SJCRH30 (cell line): ENCODE results near the gene ARHGEF3. TPM values are rescaled to one million over a fixed set of nuclear protein-coding genes. Genes with fewer than 3 reads are reported as not detected.

ENCODE experiments used
- DNase-seq, 2 experiments: peaks; one replicate each; pipeline ENCODE4 v3.0.0-alpha.2; 2015 to 2020
- H3K27ac ChIP-seq: fragments of 250-450 bp; sonication (Bioruptor Pico); 2 replicates; pipeline ENCODE4 v1.5.1; 2020; ENCODE audit warnings: mild to moderate bottlenecking, moderate library complexity
- H3K27me3 ChIP-seq: fragments of 250-450 bp; sonication (Bioruptor Pico); 2 replicates; pipeline ENCODE4 v1.5.1; 2020; ENCODE audit warnings: mild to moderate bottlenecking, moderate library complexity
- H3K36me3 ChIP-seq: fragments of 250-450 bp; sonication (Bioruptor Pico); 2 replicates; pipeline ENCODE4 v1.5.1; 2020; ENCODE audit warnings: mild to moderate bottlenecking, moderate library complexity
- H3K4me1 ChIP-seq: fragments of 250-450 bp; sonication (Bioruptor Pico); 2 replicates; pipeline ENCODE4 v1.5.1; 2020; ENCODE audit warnings: mild to moderate bottlenecking, moderate library complexity
- H3K4me3 ChIP-seq: fragments of 250-450 bp; sonication (Bioruptor Pico); 2 replicates; pipeline ENCODE4 v1.5.1; 2020; ENCODE audit warnings: mild to moderate bottlenecking, moderate library complexity
- H3K9me3 ChIP-seq: fragments of 250-450 bp; sonication (Bioruptor Pico); replicated peaks from 2 replicates; pipeline ENCODE4 v1.5.1; 2020; ENCODE audit warnings: mild to moderate bottlenecking, moderate library complexity
- total RNA-seq: library from RNA; depleted of rRNA; stranded (reverse); fragments of >200 nt; shearing (Covaris generic); gene quantifications from 2 replicates; pipeline ENCODE4 v1.2.3, GENCODE V29; 2014

Gene ARHGEF3
- total RNA-seq, 1 experiment from 2014 or later = 29.9 TPM

DNA sequence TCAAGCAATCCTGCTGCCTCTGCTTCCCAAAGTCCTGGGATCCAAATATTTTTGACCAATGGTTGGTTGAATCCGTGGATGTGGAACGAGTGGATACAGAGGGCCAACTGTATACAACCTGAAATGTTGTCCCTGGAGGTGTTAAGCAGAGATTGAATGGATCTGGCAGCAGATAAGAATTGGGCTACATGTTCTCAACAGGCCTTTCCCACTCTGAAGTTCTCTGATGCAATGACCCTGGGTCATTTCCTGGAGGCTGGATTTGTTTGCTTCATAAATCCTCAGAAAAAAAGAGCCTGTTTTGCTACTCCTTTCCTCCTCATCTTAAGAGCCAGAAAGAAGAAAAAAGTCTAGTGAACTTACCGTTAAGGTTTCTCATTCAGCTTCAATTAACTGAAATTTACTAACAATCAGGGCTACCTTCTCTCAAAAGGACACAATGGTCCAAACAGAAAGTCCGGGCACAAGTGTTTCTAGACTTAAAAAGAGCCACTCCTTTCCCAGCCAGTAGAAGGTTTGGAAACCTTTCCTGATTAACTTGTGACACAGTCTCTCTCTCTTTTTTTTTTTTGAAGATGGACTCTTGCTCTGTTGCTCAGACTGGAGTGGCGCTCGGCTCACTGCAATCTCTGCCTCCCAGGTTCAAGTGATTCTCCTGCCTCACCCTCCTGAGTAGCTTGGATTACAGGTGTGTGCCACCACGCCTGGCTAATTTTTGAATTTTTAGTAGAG, 6.5 kb downstream of the ARHGEF3 start:
- H3K9me3 ChIP-seq = no peaks in the 10 kb centered on the region
- no peaks in the 10 kb centered on the region for H3K27me3 ChIP-seq
- H3K36me3 ChIP-seq = no peaks in the 10 kb centered on the region
- H3K27ac ChIP-seq = no peak overlapping the region
- no peaks in the 10 kb centered on the region for H3K4me1 ChIP-seq
- no peak for DNase-seq
- no peak overlapping the region for H3K4me3 ChIP-seq

DNA sequence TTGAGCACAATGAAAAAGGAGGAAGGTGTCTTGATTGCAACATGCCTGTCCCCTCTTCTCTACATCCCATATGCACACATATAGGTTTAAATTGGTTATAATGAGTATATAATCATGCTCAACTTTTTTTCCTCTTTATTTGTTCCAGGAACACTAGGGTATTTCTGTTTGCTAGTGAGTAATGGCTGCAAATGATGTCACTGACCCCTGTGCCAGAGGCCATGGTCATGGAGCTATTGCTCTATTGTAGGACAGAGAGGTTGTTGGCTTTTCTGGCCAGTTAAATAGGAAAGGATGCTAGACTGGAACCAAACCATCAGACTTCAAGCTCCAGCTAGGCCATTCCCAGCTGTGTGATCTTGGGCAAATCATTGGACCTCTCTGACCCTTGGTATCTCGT, 9.6 kb downstream of the ARHGEF3 start:
- no peaks in the 10 kb centered on the region for H3K36me3 ChIP-seq
- no peaks in the 10 kb centered on the region for H3K4me1 ChIP-seq
- H3K27ac ChIP-seq = no peak overlapping the region
- DNase-seq = no peak
- H3K9me3 ChIP-seq = no peaks in the 10 kb centered on the region
- no peaks in the 10 kb centered on the region for H3K27me3 ChIP-seq
- no peak overlapping the region for H3K4me3 ChIP-seq

GRCh38 chr3:56790016-56790821, 11.5 kb downstream of the ARHGEF3 start:
- H3K4me1 ChIP-seq = no peaks in the 10 kb centered on the region
- DNase-seq = no peak
- H3K27ac ChIP-seq = no peak overlapping the region
- H3K4me3 ChIP-seq = no peak overlapping the region
- H3K27me3 ChIP-seq = no peaks in the 10 kb centered on the region
- H3K36me3 ChIP-seq = no peaks in the 10 kb centered on the region
- H3K9me3 ChIP-seq = no peaks in the 10 kb centered on the region

DNA sequence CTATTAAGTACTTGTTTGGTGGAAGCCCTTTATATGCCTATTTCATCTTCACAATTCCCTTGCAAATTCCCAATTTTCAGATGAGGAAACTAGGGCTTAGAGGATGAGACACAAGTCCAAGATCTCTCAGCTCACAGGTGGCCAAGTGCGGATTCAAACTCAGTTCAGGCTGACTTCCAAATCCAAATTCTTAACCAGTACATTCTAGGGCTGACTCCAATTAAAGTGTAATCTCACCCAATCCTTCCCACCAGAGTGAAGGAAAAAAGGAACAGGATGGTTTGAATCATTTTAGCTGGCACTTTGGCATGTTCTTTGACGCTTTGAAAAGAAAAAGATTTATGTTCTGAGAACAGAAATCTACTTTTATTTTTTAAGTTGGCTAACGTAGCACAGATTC, 12.7 kb downstream of the ARHGEF3 start:
- H3K27me3 ChIP-seq = no peaks in the 10 kb centered on the region
- no peaks in the 10 kb centered on the region for H3K9me3 ChIP-seq
- no peaks in the 10 kb centered on the region for H3K36me3 ChIP-seq
- DNase-seq = no peak
- no peak overlapping the region for H3K4me3 ChIP-seq
- no peak overlapping the region for H3K27ac ChIP-seq
- H3K4me1 ChIP-seq = peaks cover 1% of the 10 kb centered on the region; the same call in 1 of the 2 replicates

DNA sequence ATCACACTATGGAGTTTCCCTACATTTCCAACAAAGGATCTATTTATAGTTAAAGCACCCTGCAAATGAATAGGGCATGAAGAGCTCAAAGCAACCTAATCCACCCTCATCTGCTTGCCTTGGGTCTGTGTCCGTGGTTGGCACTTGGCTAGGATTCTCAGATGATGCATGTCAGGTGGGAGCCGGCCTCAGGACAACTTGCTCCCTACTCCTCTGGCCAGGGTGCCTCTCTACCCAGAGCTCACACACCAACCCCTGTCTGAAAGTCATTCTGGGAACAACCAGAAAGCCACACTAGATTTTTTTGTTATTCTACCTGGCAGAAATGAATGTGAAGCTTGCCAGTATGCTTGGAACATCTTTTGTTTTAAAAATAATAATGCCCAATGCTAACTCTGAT, 13.2 kb downstream of the ARHGEF3 start:
- Histone ChIP-seq H3K36me3 (no peaks in the 10 kb centered on the region), H3K27ac (no peak overlapping the region), H3K4me1 (peaks cover 4% of the 10 kb centered on the region; the same call in 1 of the 2 replicates), H3K9me3 (no peaks in the 10 kb centered on the region), H3K27me3 (no peaks in the 10 kb centered on the region), H3K4me3 (no peak overlapping the region)
- peak; percentile 13 to 44 for DNase-seq

- Histone ChIP-seq H3K4me1 (peaks cover 4% of the 10 kb centered on the region; the same call in 1 of the 2 replicates), H3K27me3 (no peaks in the 10 kb centered on the region), H3K9me3 (no peaks in the 10 kb centered on the region), H3K27ac (no peak overlapping the region), H3K36me3 (no peaks in the 10 kb centered on the region), H3K4me3 (no peak overlapping the region)
- DNase-seq = no peak
Observed at GRCh38 chr3:56787784-56788256, 13.9 kb downstream of the ARHGEF3 start.

DNA sequence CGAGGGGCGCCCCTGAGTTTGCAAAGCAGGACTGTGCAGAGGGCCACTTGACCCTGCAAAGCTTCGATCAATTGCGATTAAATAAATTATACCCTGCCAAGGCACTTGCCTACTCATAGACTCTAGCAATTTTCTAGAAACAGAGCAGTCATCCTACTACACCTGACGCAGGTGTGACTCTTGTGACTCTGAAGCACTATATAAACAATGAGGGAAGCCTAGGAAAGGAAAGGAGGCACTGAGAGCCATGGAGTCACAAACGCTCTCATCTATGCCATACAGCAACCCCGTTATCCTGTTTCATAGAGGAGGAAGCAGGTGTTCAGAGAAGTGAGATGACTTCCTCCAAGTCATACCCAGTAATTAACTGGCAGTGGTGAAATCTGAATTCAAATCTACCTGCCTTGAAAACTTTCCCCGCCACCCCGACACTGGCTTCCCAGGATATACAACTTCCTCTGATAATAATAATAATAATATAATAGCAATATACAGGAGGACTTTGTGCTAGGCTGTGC, 14.4 kb downstream of the ARHGEF3 start:
- Histone ChIP-seq H3K9me3 (no peaks in the 10 kb centered on the region), H3K36me3 (no peaks in the 10 kb centered on the region), H3K4me3 (no peak overlapping the region), H3K4me1 (peaks cover 4% of the 10 kb centered on the region; the same call in 1 of the 2 replicates), H3K27me3 (no peaks in the 10 kb centered on the region), H3K27ac (no peak overlapping the region)
- DNase-seq = no peak

GRCh38 chr3:56785499-56785898, 16.2 kb downstream of the ARHGEF3 start:
- Histone ChIP-seq H3K4me3 (no peak overlapping the region), H3K9me3 (no peaks in the 10 kb centered on the region), H3K36me3 (no peaks in the 10 kb centered on the region), H3K27me3 (no peaks in the 10 kb centered on the region), H3K4me1 (peaks cover 4% of the 10 kb centered on the region; the same call in 1 of the 2 replicates), H3K27ac (no peak overlapping the region)
- DNase-seq = no peak

DNA sequence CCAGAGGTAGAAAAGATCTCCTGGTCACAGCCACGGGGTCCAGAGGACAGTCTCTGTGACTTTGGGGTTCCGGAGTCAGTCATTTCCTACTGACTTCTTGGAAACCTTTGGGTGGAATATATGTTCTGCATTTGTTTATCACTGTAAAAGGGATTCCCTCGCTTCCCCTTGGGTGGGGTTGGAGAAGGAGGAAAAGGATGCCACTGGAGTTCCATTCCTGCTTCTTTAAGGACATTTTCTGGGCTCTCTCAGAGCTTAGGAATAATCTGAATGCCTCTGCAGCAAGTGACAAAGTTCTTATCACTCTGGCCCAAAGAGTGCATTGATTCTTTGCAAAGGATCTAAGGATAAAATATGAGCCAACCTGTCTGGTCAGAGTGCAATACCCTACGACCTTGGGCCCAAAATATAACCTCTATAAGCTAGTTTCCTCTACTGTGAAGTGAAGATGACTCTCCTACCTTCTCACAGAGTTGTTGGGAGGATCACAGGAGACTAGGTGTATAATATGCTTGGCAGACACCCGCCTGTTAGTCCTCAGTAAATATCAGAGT, 17.2 kb downstream of the ARHGEF3 start:
- DNase-seq = no peak
- H3K9me3 ChIP-seq = no peaks in the 10 kb centered on the region
- no peak overlapping the region for H3K4me3 ChIP-seq
- no peaks in the 10 kb centered on the region for H3K36me3 ChIP-seq
- no peaks in the 10 kb centered on the region for H3K27me3 ChIP-seq
- peaks cover 4% of the 10 kb centered on the region; the same call in 1 of the 2 replicates for H3K4me1 ChIP-seq
- H3K27ac ChIP-seq = no peak overlapping the region

DNA sequence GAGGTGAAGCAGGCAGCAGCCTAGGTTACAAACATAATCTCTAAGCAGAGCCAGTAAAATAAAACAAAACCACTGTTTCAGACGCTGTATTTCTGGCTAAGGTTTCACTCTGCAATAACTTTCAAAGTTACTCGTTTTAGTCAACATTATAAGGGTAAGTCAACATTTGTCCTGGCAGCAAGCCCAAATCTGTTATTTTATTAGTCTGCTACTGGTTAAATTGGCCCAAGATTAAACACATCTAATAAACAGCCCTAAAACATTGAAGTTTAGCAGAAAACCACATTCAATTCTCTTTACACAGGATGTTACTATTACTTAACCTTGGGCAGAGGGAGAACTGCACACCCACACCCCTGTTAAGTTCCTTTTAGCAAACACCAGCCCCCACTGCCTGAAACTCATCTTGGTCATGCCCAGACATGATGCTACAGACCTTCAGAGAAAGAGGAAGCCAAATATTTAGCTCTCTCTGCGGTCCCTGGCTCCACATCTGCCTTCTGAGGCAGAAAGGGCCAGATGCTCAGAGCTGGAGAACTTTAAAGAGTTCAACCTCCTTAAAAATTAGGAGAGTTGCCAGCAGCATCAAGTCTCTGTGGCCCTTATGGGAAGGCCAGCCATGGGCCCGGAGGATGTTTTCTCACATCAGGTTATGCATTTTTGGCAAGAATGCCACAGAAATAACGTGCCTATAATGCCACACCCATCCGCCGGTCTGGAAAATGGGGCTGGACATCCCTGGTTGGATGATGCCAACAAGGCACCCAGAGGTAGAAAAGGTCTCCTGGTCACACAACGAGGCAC, 17.9 kb downstream of the ARHGEF3 start:
- H3K9me3 ChIP-seq = no peaks in the 10 kb centered on the region
- H3K36me3 ChIP-seq = no peaks in the 10 kb centered on the region
- no peaks in the 10 kb centered on the region for H3K27me3 ChIP-seq
- no peak overlapping the region for H3K27ac ChIP-seq
- H3K4me3 ChIP-seq = no peak overlapping the region
- peaks cover 4% of the 10 kb centered on the region; the same call in 1 of the 2 replicates for H3K4me1 ChIP-seq
- peak in 1 of 2 experiments; percentile 17 for DNase-seq

DNA sequence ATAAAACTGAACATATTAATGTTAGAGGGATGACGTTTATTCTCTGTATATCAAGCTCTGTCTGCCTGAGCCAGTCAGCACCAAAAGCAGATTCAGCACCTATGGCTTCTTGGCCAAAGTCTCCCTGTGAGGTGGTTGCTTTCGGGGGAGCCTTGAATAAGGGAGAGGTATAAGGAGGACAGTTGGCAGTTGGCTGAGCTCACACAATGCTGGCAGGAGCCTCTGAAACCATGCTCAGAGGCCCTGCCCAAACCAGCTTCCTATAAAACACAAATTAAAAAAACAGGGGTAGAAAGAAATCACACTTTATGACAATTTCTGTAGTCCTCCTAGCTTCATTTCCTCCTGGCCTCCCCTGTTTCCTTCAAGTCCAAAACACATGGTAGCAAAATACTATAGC, 18.8 kb downstream of the ARHGEF3 start:
- H3K36me3 ChIP-seq = no peaks in the 10 kb centered on the region
- H3K27me3 ChIP-seq = no peaks in the 10 kb centered on the region
- no peaks in the 10 kb centered on the region for H3K9me3 ChIP-seq
- no peak for DNase-seq
- H3K27ac ChIP-seq = no peak overlapping the region
- no peak overlapping the region for H3K4me3 ChIP-seq
- H3K4me1 ChIP-seq = peaks cover 4% of the 10 kb centered on the region; the same call in 1 of the 2 replicates

DNA sequence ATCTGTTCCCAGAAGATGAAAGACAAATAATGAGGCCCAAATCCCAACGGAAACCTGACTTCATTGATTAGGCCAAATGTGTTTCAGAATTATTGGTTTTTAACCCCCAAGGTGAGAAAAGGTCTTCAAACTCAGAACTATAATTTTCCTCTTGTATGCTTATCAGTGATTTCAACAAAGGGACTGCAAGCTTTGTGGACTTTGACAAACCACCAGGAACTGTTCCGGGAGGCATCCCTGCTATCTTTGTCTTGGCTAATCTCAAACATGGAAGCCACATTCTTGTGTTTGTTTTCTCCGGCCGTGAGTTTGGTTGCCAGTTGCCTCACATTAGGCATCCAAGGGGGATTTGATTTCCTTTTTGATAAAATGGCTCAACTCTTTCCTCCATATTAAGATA, 19.5 kb downstream of the ARHGEF3 start:
- H3K4me1 ChIP-seq = peaks cover 4% of the 10 kb centered on the region; the same call in 1 of the 2 replicates
- no peaks in the 10 kb centered on the region for H3K36me3 ChIP-seq
- no peaks in the 10 kb centered on the region for H3K27me3 ChIP-seq
- no peak overlapping the region for H3K4me3 ChIP-seq
- no peaks in the 10 kb centered on the region for H3K9me3 ChIP-seq
- no peak for DNase-seq
- no peak overlapping the region for H3K27ac ChIP-seq

- H3K27ac ChIP-seq = no peak overlapping the region
- no peaks in the 10 kb centered on the region for H3K27me3 ChIP-seq
- no peaks in the 10 kb centered on the region for H3K9me3 ChIP-seq
- H3K4me3 ChIP-seq = no peak overlapping the region
- H3K4me1 ChIP-seq = peaks cover 4% of the 10 kb centered on the region; the same call in 1 of the 2 replicates
- DNase-seq = no peak
- no peaks in the 10 kb centered on the region for H3K36me3 ChIP-seq
Observed at GRCh38 chr3:56781762-56782161, 20.0 kb downstream of the ARHGEF3 start.

DNA sequence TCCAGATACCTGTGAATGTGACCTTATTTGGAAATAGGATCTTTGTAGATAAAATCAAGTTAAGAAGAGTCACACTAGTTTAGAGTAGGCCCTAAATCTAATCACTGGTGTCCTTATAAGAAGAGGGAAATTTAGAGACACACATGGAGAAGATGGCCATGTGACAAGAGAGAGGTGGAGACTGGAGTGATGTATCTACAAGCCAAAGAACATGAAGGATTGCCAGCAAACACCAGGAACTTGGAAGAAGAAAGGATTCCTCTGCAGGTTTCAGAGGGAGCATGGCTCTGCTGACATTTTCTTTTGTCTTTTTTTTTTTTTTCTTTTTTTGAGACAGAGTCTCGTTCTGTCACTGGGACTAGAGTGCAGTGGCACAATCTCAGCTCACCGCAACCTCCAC, 20.8 kb downstream of the ARHGEF3 start:
- Histone ChIP-seq H3K9me3 (no peaks in the 10 kb centered on the region), H3K36me3 (no peaks in the 10 kb centered on the region), H3K4me1 (peaks cover 4% of the 10 kb centered on the region; the same call in 1 of the 2 replicates), H3K27ac (no peak overlapping the region), H3K4me3 (no peak overlapping the region), H3K27me3 (no peaks in the 10 kb centered on the region)
- no peak for DNase-seq
